ENCODE measurements around the gene SOD2. TPM values are rescaled to one million over a fixed set of nuclear protein-coding genes. Genes with fewer than 3 reads are reported as not detected.
"Not testable (repeated sequence)": the region's sequence is repeated elsewhere in the genome, so short reads cannot be mapped to it uniquely, and the experiment has no call there.

SOD2 gene
- total and polyA plus RNA-seq, 9 of the 15 experiments (the other 6 are each of a cell fraction or from before 2014, with no cell fraction given): 39.8 to 140 (median 95.8) TPM

DNA sequence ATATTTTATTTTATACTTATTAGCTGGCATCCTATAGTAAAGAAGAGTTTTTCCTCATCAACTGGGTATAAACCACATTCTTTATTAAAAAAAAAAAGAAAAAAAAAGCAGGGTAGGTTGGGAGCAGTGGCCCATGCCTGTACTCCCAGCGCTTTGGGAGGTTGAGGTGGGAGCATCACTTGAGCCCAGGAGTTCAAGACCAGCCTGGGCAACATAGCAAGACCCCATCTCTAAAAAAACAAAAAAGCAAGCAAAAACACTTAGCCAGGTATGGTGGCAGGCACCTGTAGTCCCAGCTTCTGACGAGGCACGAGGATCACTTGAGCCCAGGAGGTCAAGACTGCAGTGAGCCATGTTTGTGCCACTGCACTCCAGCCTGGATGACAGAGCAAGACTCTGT lies 28.9 kb upstream of the SOD2 start:
- peaks cover 11% of the 10 kb centered on the region; the same call in 2 of the 3 replicates for H3K36me3 ChIP-seq (ENCODE audit: control insufficient read depth, insufficient read depth, low read length)
- H4K20me1 ChIP-seq (replicated peaks; ENCODE audit: control insufficient read depth, insufficient read depth, low read length); H3K9me1 ChIP-seq (ENCODE audit: control insufficient read depth, insufficient read depth, low read length); H3K4me2 ChIP-seq (ENCODE audit: insufficient read depth, low read length); H3K9ac ChIP-seq (ENCODE audit: insufficient read depth in 1 of 2, low read depth in 2 of 2, low read length in 2 of 2); H2AFZ ChIP-seq (ENCODE audit: low read depth, low read length); in situ Hi-C loops (cut with MboI); POLR2A ChIA-PET; BruUV-seq (replicated peaks); H3K9me3 ChIP-seq (replicated peaks; ENCODE audit: control insufficient read depth, insufficient read depth, low read depth, low read length); H3K27ac ChIP-seq (ENCODE audit: extremely low read depth, low read depth, low read length); H3K27me3 ChIP-seq (ENCODE audit: control insufficient read depth in 2 of 2, insufficient read depth in 2 of 2, low read length in 2 of 2); DNase-seq (ENCODE audit: extremely low read depth in 1 of 4, low spot score in 3 of 4); ATAC-seq; H3K4me3 ChIP-seq; CTCF ChIA-PET (ENCODE audit: low intra/inter-chr PET ratio); FAIRE-seq: not testable (repeated sequence)
- 94% methylated on average over 3 of the region's 3 CpGs for WGBS (ENCODE audit: insufficient coverage, low coverage, missing lambda C conversion rate)
- intact Hi-C loops (cut with micrococcal nuclease): loop anchor here (5.0 to 10.0 kb wide), 2 partner anchors 130 to 253 kb away; no protein-coding TSS in a partner anchor
- TF ChIP-seq ZNF121 (CRISPR knock-in tag; conservative IDR thresholded peaks at IDR 0.05): peak; percentile 73
- H3K4me1 ChIP-seq (replicated peaks in 1 of 2; ENCODE audit: control insufficient read depth in 2 of 2, insufficient read depth in 2 of 2, low read length in 2 of 2): peaks cover 11 to 15% of the 10 kb centered on the region in 2 experiments
- H3K79me2 ChIP-seq (ENCODE audit: control insufficient read depth, insufficient read depth, low read length): peaks cover 48% of the 10 kb centered on the region

DNA sequence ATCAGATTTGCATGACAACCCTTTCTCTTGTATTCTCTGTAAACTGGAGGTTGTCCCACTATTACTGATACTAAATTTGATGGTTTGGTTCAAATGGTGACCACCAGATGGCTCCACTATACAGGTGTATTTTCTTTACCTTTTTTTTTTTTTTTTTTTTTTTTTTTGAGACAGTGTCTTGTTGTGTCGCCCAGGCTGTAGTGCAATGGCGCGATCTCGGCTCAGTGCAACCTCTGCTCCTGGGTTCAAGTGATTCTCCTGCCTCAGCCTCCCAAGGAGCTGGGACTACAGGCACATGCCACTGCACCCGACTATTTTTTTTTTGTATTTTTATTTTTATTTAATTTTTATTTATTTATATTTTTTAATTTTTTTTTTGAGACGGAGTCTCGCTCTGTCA lies 27.7 kb upstream of the SOD2 start:
- peak; percentile 51 to 67 (median 55) for DNase-seq (ENCODE audit: extremely low read depth in 1 of 4, low spot score in 3 of 4)
- BruUV-seq (replicated peaks): no TSS peak
- POLR2A ChIA-PET: interaction anchor here (0.6 to 1.5 kb wide), 5 partner anchors 8 to 69 kb away, joined by 3 to 5 read pairs (median 4); partner anchors contain the start of gene TCP1
- TF ChIP-seq ZEB2 (IDR thresholded peaks at IDR 0.05): peak; percentile 71
- peak; percentile 99 for TF ChIP-seq ZNF384 (IDR thresholded peaks at IDR 0.05; ENCODE audit: low read depth, low read length)
- TF ChIP-seq FOXP1 (CRISPR knock-in tag; IDR thresholded peaks at IDR 0.05): no peak
- TF ChIP-seq SAP30 (IDR thresholded peaks at IDR 0.05; ENCODE audit: borderline replicate concordance, insufficient read depth, low read depth, low read length, poor library complexity, severe bottlenecking): no peak
- no peak for TF ChIP-seq KDM4B (IDR thresholded peaks at IDR 0.05; ENCODE audit: borderline replicate concordance in 2 of 2, low read depth in 1 of 2)
- no peak for TF ChIP-seq CREBBP (IDR thresholded peaks at IDR 0.05; ENCODE audit: low read depth, low read length)
- TF ChIP-seq ZNF311 (CRISPR knock-in tag; IDR thresholded peaks at IDR 0.05): no peak
- TF ChIP-seq HOXB6 (CRISPR knock-in tag; IDR thresholded peaks at IDR 0.05; ENCODE audit: borderline replicate concordance): no peak
- TF ChIP-seq, protein P1, sequence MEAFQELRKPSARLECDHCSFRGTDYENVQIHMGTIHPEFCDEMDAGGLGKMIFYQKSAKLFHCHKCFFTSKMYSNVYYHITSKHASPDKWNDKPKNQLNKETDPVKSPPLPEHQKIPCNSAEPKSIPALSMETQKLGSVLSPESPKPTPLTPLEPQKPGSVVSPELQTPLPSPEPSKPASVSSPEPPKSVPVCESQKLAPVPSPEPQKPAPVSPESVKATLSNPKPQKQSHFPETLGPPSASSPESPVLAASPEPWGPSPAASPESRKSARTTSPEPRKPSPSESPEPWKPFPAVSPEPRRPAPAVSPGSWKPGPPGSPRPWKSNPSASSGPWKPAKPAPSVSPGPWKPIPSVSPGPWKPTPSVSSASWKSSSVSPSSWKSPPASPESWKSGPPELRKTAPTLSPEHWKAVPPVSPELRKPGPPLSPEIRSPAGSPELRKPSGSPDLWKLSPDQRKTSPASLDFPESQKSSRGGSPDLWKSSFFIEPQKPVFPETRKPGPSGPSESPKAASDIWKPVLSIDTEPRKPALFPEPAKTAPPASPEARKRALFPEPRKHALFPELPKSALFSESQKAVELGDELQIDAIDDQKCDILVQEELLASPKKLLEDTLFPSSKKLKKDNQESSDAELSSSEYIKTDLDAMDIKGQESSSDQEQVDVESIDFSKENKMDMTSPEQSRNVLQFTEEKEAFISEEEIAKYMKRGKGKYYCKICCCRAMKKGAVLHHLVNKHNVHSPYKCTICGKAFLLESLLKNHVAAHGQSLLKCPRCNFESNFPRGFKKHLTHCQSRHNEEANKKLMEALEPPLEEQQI (IDR thresholded peaks at IDR 0.05): 0 out of 2 replicates have a peak, but pooled peaks have one; percentile 21
- TF ChIP-seq ZFPM2 (CRISPR knock-in tag; IDR thresholded peaks at IDR 0.05): no peak
- TF ChIP-seq, protein P2, sequence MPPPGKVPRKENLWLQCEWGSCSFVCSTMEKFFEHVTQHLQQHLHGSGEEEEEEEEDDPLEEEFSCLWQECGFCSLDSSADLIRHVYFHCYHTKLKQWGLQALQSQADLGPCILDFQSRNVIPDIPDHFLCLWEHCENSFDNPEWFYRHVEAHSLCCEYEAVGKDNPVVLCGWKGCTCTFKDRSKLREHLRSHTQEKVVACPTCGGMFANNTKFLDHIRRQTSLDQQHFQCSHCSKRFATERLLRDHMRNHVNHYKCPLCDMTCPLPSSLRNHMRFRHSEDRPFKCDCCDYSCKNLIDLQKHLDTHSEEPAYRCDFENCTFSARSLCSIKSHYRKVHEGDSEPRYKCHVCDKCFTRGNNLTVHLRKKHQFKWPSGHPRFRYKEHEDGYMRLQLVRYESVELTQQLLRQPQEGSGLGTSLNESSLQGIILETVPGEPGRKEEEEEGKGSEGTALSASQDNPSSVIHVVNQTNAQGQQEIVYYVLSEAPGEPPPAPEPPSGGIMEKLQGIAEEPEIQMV (tag; conservative IDR thresholded peaks at IDR 0.05; ENCODE audit: low read depth): no peak

More for the DNA sequence above, 27.7 kb upstream of the SOD2 start:
- FAIRE-seq (no peak), ATAC-seq (peak; percentile 42)
- Histone ChIP-seq H3K27me3 (ENCODE audit: control insufficient read depth in 2 of 2, insufficient read depth in 2 of 2, low read length in 2 of 2) (no peaks in the 10 kb centered on the region), H3K9me3 (replicated peaks; ENCODE audit: control insufficient read depth, insufficient read depth, low read depth, low read length) (peaks cover 5% of the 10 kb centered on the region; the same call in 1 of the 2 replicates), H3K9ac (ENCODE audit: insufficient read depth in 1 of 2, low read depth in 2 of 2, low read length in 2 of 2) (no peak overlapping the region), H3K4me3 (no peak overlapping the region), H2AFZ (ENCODE audit: low read depth, low read length) (no peak overlapping the region), H3K4me1 (replicated peaks in 1 of 2; ENCODE audit: control insufficient read depth in 2 of 2, insufficient read depth in 2 of 2, low read length in 2 of 2) (peaks cover 6 to 23% of the 10 kb centered on the region in 2 experiments), H3K9me1 (ENCODE audit: control insufficient read depth, insufficient read depth, low read length) (no peaks in the 10 kb centered on the region), H3K27ac (ENCODE audit: extremely low read depth, low read depth, low read length) (no peak overlapping the region), H3K79me2 (ENCODE audit: control insufficient read depth, insufficient read depth, low read length) (peaks cover 35% of the 10 kb centered on the region), H3K36me3 (ENCODE audit: control insufficient read depth, insufficient read depth, low read length) (peaks cover 11% of the 10 kb centered on the region; the same call in 2 of the 3 replicates), H3K4me2 (ENCODE audit: insufficient read depth, low read length) (no peak overlapping the region), H4K20me1 (replicated peaks; ENCODE audit: control insufficient read depth, insufficient read depth, low read length) (no peaks in the 10 kb centered on the region)
- in situ Hi-C loops (cut with MboI) (no loop called here), intact Hi-C loops (cut with micrococcal nuclease) (loop anchor here (5.0 to 10.0 kb wide), 2 partner anchors 132 to 254 kb away; no protein-coding TSS in a partner anchor)
- CTCF ChIA-PET (ENCODE audit: low intra/inter-chr PET ratio): interaction anchor here (0.6 to 1.5 kb wide), 2 partner anchors 62 to 132 kb away, joined by 4 read pairs; no protein-coding TSS in a partner anchor
- WGBS (ENCODE audit: insufficient coverage, low coverage, missing lambda C conversion rate): 67% methylated on average over 7 of the region's 7 CpGs
